Measurements from ENCODE around the gene GRIK5.

Gene GRIK5

DNA sequence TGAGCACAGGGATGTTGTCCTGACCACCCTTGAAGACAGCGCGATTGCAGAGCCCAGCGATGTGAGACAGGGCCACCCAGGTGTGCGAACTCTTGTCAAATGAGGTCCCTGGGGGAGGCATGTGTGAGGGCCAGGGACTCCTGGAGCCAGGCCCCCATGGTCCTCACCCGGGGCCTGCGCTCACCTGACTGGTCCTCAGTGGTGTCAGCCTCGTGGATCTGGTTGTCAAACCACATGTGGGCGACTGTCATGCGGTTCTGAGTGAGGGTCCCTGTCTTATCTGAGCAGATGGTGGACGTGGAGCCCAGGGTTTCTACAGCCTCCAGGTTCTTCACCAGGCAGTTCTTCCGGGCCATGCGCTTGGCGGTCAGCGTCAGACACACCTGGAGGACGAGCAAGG lies 88.3 kb downstream of the GRIK5 start:
- DNase-seq: no peak
- in situ Hi-C loops (cut with HindIII; ENCODE audit: low pct_ligation_motif_present, low pct_unique_long_range_greater_than_20kb, low sequenced_read_pairs): no loop called here

DNA sequence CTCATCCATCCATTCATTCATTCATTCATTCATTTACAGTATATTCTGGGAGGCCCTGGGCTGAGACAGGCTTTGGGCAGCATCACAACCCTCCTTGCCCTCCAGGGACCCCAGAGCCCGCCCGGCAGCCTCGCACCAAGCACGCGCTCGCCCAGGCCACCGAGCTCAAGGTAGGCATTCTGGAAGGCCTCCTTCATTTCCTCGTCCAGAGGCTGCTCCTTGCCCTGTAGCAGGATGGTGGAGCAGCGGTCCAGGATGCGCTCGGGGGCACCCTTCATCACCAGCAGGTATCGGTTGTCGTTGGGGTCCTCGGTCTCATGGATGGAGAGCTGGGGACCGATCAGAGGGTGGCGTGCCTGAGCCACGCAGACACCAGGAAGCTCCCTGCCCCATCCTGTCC lies 91.5 kb downstream of the GRIK5 start:
- in situ Hi-C loops (cut with HindIII; ENCODE audit: low pct_ligation_motif_present, low pct_unique_long_range_greater_than_20kb, low sequenced_read_pairs): no loop called here
- DNase-seq: no peak

DNA sequence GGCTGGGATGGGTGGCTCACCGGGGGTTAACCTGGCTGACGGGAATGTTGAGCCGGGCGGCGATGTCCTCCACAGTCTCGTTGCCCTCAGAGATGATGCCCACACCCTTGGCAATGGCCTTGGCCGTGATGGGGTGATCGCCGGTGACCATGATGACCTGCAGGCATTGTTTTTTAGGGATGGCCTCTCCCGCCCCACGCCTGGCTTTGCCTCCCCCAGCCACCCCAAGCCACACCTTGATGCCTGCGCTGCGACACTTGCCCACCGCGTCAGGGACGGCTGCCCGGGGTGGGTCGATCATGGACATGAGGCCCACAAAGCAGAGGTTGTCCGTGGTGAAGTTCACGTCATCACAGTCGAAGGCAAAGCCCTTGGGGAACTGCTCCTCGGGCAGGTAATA lies 92.1 kb downstream of the GRIK5 start:
- in situ Hi-C loops (cut with HindIII; ENCODE audit: low pct_ligation_motif_present, low pct_unique_long_range_greater_than_20kb, low sequenced_read_pairs): no loop called here
- no peak for DNase-seq

DNA sequence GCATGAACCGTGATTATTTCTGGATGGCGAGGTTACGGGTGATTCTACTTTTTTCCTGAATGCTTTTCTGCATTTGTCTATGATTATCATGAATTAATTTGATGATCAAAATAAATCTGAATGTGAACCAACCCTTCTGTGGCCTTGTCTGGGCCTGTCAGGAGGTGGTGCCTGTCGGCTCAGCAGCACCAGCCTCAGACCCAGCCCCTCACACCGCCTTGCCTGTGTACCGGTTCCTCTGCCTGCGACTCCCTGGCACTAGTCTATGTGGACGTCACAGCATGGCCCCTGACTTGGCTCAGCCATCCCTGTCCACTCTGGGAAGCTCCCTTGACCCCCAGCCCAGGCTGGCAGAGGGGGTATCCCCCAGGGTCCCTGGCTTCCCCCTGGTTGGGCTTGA lies 95.4 kb downstream of the GRIK5 start:
- DNase-seq: no peak
- in situ Hi-C loops (cut with HindIII; ENCODE audit: low pct_ligation_motif_present, low pct_unique_long_range_greater_than_20kb, low sequenced_read_pairs): no loop called here

DNA sequence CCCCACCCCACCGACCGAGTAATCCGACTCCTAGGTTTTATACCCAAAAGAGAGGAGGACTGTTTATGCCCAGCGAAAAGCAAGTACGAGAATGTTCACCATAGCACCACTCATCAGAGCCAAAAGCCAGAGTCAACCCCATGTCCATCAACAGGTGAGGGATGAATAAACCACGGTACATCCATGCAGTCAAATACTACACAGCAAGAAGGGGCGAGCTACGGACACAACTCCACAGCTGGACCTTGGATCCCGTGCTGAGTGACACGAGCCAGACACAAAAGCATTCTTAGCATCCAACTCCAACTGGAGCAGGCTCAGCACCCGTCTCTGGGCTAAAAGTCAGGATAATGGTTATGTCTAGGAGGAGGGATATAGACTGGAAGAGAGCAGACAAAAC lies 98.6 kb downstream of the GRIK5 start:
- in situ Hi-C loops (cut with HindIII; ENCODE audit: low pct_ligation_motif_present, low pct_unique_long_range_greater_than_20kb, low sequenced_read_pairs): no loop called here

DNA sequence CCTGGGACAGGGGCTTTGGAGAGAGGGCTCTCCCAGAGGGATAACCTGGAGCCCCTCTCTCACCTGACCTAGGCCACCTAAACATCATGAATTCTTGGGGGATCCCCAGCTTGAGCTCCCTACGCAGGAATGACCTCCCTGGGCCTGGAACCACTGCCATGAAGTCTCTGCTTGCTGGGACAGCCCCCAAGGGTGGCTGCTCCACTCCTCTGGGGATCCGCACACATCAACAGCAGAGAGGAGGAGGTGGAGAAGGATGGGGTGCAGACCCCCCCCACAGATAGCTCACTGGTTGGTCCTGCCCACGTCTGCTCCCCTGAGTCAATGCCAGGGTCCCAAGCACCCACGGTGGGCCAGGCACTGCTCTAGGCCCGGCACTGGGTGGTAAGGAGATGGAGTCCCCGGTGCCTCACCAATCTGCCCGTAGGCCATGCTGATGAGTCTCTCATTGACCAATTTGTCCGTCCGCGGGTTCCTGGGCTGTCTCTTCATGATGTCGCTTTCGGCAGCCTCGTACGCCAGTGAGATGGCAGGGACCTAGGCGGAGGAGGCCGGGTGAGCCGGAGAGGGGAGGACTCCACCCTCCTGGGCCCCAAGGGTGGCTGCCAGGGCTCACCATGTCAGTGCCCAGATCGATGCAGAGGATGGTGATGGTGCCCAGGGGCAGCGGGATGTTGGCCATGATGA lies 100.1 kb downstream of the GRIK5 start:
- in situ Hi-C loops (cut with HindIII; ENCODE audit: low pct_ligation_motif_present, low pct_unique_long_range_greater_than_20kb, low sequenced_read_pairs): no loop called here
- DNase-seq: no peak

More for the DNA sequence above, 98.6 kb downstream of the GRIK5 start:
- DNase-seq: no peak

DNA sequence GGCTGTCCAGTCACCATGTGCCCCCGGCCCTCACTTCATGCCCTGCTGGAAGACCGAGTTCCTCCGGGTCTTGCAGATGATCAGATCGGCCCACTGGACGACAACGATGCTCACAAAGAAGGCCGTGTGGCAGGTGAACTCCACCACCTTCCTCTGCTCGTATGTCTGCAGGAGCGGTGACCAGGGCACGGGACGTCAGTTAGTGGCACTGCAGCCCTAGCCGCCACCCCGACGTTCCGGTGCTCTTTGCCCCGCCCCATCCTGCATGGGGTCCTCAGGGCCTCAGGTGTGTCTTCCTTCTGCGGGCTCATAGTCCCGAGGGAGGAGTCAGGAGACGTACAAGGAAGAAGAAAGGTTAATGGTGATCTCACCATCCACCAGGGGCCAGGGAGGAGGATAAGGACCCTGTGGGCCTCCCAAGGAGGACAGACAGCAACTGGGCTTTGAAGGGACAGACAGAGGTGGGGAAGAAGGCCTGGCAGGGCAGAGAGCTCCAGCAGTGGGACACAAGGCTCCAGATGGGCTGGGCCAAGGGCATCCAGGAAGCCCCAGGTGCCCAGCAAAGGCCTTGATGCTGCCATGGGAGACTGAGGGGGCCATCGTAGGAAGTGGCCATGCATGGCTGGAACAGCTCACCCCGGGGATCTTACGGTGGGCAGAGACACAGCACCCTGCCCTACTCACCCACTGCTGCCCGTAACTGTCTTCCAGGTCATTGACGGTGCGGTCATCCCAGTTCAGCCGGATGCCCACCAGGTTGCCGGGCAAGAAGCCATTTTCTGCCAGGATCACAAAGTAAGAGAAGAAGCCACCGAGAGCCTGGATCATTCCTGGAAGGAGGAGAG lies 101.0 kb downstream of the GRIK5 start:
- DNase-seq: no peak
- in situ Hi-C loops (cut with HindIII; ENCODE audit: low pct_ligation_motif_present, low pct_unique_long_range_greater_than_20kb, low sequenced_read_pairs): no loop called here

DNA sequence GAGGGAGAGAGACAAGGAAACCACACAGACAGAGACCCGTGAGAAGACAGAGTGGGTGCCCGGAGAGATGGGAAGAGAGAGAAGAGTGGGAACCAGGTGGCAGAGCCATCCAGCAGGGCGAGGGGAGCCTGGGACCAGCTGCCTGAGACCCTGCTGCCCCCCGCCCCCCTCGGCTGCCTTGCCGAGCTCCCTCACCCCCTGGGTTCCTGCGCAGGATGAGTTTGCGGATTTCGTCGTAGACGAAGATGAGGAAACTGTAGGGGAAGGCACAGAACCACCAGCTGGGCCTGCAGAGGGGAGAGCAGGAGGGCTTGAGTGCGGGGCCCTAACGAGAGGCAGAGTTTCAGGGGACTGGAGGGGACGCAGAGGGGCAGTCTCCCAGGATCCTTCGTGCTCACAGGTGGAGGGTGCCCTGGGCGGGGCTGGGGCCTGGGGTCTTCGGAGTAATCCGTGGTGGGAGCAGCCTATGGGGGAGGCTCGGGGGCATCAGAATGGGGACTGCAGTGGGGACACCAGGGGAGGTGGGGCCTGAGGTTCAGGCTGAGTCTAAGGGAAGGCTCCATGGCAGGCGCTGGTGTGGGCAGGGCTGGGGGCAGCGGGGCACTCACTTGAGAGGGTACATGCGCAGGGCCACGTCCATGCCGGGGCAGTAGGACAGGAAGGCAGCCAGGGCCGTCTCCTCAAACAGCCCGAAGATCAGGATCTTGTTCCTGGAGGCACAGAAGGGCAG lies 102.8 kb downstream of the GRIK5 start:
- DNase-seq: no peak
- in situ Hi-C loops (cut with HindIII; ENCODE audit: low pct_ligation_motif_present, low pct_unique_long_range_greater_than_20kb, low sequenced_read_pairs): no loop called here

DNA sequence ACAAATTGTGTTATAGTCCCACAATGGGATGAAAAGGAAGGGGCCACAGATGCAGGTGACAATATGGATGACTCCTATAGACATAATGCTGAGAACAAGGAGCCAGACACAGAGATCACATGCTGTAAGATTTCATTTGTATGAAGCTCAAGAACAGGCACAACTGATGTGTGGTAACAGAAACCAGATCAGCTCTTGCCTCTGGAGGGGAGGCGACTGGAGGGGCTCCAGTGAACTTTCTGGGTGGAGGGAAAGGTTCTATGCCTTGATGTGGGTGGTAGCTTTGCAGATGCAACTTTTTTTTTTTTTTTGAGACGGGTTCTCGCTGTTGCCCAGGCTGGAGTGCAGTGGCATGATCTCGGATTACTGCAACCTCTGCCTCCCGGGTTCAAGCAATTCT lies 104.9 kb downstream of the GRIK5 start:
- no peak for DNase-seq
- in situ Hi-C loops (cut with HindIII; ENCODE audit: low pct_ligation_motif_present, low pct_unique_long_range_greater_than_20kb, low sequenced_read_pairs): no loop called here

DNA sequence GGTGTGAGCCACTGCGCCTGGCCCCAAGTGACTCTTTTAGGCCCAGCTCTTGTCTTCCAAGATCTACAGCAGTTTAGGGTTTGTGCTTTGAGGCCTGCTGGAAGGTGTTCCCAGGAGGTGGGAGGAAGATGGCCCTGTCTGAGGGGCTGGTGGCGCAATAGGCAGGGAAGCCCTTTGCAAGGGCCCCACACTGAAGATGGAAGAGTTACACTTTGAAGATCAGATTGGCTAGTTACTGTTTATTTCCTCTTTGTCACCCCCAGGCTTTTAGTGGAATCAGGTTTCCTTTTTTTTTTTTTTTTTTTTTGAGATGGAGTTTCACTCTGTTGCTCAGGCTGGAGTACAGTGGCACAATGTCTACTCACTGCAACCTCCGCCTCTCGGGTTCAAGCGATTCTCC lies 109.0 kb downstream of the GRIK5 start:
- no peak for DNase-seq
- in situ Hi-C loops (cut with HindIII; ENCODE audit: low pct_ligation_motif_present, low pct_unique_long_range_greater_than_20kb, low sequenced_read_pairs): no loop called here

DNA sequence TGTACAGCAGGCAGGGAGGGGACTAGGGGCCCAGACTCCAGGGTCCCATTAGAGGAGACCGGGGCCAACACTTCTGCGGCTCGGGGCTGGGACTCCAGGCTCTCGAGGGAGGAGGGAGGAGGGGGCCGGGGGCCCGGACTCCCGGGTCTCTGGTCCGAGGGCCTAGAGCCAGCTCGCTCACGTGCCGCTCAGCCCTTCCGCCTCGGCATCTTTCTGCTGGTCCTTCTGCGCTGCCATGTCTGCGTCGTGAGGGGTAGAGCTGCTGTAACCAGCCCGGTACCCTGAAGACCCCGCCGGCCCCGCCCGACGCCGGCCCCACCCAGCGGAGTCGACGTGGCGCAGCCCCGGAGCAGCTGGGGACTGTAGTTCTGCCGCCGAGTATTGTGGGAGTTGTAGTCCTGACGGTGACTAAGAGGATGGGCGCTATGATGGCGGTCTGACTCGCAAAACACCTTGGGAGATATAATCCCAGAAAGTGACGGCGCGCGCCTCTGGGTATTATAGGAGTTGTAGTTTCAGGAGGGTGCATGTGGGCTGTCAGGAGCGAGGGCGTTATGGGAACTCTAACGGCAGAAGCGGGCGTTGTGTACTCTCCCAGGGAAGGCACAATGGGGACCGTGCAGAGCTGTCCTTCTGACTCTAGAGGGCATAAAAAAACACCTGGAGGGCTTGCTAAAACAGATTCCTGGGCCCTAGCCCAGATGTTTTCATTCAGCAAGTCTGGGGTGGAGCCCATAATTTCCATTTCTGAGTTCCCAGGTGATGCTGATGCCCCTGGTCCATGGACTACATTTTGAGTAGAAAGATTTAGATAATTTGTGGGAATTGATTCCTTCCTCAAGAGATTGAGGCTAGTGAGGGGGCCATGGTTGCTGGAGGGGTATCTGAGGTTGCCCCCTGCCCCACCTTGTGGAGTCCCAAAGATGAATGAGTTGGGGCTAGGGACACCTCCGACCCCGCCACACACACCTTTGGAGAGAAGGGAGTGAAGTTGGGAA lies 110.7 kb downstream of the GRIK5 start, which contains the start of gene RABAC1:
RABAC1 (minus strand) TSS at position 266 of the 998 bp plus-strand sequence; CDS start at position 237, 29 bp downstream.
- peak; percentile 86 for DNase-seq
- in situ Hi-C loops (cut with HindIII; ENCODE audit: low pct_ligation_motif_present, low pct_unique_long_range_greater_than_20kb, low sequenced_read_pairs): no loop called here

DNA sequence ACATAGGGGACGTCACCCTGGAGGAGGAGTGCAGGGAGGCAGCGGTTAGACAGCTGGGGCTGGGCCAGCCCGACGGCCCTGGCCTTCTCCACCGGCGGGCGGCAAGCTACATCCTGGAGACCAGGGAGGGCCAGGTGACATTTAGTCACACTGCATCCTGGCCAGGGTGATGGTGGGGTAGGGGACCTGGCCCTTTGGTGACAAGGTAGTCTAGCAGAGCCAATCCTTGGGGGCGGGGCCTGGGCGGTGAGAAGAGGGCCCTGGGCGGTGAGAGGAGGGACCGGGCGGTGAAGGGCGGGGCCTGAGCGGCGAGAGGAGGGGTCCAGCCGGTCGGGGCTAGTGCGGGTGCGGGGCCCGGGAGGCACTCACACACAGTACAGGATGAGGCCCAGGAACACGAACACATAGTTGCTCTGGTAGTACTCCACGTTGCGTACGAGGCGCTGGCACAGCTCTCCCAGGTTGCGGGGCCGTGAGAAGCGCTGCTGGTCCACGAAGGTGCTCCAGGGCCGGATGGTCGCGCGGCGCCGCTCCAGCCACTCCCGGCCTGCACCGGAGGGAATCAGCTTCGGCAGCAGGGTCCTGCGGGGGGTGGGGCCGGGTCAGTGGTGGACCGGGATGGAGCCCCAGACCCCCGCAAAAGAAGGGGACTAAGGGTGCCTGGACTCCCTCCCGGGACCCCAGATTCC lies 111.5 kb downstream of the GRIK5 start:
- in situ Hi-C loops (cut with HindIII; ENCODE audit: low pct_ligation_motif_present, low pct_unique_long_range_greater_than_20kb, low sequenced_read_pairs): no loop called here
- peak; percentile 62 for DNase-seq

DNA sequence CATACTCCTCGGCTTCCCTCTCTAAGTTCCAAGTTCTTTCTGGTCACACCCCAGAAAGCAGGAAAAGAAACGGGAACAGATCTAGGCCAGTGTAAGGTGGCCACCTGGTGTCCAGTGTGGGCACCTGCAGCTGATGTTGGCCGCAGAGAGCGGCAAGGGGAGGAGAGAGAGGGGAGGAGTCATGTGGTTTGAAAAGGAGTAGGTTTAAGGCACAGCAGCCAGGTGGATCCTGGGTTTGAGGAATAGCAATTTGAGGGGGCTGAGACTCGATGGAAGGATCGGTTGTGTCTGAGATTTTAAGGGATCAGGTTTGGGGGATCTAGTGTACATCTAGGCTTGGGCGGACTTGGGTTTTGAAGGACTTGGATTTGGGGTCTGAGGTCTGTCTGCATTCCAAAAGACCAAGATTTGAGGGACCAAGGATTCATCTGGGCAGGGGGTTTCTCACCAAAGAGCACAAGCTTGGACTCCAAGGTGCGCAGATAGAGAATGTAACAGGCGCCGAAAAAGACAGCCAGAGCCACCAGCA lies 112.1 kb downstream of the GRIK5 start:
- DNase-seq: peak; percentile 86
- in situ Hi-C loops (cut with HindIII; ENCODE audit: low pct_ligation_motif_present, low pct_unique_long_range_greater_than_20kb, low sequenced_read_pairs): no loop called here

DNA sequence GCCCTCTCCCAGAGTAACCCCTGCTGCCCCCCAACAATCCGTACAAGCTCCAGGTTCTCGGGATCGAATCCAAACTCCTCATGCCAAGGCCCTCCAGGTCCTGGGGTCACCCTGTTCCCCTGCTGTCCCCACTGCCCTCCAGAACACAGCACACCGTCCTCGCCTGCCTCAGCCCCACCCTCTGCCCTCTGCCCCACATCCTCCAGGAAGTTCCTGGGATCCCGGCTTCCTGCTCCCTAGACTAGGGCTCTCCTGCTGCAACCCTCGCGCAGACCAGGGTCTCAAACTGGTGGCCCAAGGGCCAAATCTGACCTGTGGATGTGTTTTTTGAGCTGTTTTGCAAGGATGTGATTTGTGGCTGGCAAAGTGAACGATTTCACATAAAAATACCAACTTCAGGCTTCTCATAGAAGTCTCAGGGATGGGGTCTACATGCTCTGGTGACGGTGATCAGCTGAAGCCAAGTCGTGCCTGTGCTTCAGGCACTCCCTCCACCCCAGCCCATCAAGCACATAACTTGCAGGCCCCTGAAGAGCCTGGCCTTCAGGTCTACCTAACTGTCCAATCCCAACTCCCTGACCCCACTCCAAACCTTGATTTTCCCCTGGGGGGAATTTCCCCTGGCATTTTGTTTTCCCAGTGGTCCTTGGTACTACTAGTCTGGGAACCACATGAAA lies 112.7 kb downstream of the GRIK5 start:
- in situ Hi-C loops (cut with HindIII; ENCODE audit: low pct_ligation_motif_present, low pct_unique_long_range_greater_than_20kb, low sequenced_read_pairs): no loop called here
- DNase-seq: no peak

DNA sequence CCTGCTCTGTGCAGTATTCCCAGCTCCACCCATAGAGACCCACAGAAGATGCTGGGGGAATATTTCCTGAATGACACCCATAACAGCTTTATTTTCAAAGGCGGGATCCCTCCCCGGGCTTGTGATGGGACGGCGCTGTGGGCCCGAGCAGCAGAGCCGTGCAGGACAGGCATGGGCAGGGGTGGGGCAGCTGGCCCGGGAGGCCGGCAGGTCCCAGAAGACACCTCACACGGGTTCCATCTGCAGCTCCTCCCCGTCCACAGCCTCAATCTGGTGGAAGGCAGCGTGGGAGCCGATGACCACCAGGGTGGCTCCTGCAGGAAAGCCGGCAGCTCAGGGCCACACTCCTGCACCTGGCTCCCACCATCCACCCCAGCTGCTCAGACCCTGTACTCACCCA lies 113.4 kb downstream of the GRIK5 start:
- in situ Hi-C loops (cut with HindIII; ENCODE audit: low pct_ligation_motif_present, low pct_unique_long_range_greater_than_20kb, low sequenced_read_pairs): no loop called here
- no peak for DNase-seq

DNA sequence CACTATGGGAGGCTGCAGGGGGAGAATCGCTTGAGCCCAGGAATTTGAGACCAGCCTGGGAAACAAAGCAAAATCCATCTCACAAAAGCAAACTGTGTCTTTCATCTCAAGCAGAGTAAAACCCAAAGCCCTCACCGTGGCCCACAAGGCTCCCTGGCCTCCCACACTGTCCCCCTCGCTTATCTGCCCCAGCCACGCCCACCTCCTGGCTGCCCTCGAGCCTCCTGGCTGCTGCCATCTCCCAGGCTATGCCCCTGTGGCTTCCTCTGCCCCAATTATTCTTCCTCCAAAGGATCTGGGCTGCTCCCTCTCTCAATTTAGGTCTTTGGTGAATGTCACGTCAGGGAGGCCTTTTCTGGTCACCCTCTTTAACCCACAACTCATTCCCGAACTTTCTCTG lies 114.5 kb downstream of the GRIK5 start:
- in situ Hi-C loops (cut with HindIII; ENCODE audit: low pct_ligation_motif_present, low pct_unique_long_range_greater_than_20kb, low sequenced_read_pairs): no loop called here
- DNase-seq: no peak

DNA sequence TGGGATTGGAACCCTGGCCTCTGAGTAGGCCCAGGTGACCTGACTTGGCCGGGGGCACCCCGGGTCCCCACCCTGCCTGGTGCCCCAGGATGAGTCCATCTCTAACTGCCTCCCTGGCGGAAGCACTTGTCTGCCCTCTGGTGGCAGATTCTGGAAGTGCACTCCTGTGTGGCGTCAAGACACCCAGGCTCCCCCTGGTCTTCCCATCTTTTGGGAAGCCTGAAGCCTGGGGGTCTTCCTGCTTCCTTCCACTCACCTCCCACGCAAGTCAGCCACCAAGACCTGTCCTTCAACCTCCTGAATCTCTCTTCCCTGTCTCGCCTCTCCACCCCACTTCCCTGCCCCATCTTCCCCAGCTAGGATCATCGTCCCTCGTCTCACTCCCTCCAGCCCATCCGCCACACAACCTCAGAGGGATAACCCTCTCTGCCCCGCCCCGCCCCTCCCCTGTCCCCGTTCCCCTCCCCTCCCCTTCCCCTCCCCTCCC lies 118.3 kb downstream of the GRIK5 start:
- in situ Hi-C loops (cut with HindIII; ENCODE audit: low pct_ligation_motif_present, low pct_unique_long_range_greater_than_20kb, low sequenced_read_pairs): no loop called here

More for the DNA sequence above, 118.3 kb downstream of the GRIK5 start:
- DNase-seq: peak; percentile 64

Data from ACHN (cell line).